GM12878 (cell line): ENCODE results near the gene LTBP4. TPM values are rescaled to one million over a fixed set of nuclear protein-coding genes. Genes with fewer than 3 reads are reported as not detected.

ENCODE experiments used
- ATAC-seq: fragments of 200-7000 bp; cut with Tn5 transposase; 3 replicates; pipeline ENCODE4 v1.9.1; 2020; ENCODE audit warnings: mild to moderate bottlenecking, moderate library complexity
- BruUV-seq: library from RNA; stranded (reverse); fragments of 400-500 nt; replicated peaks from 2 replicates; lab custom pipeline; 2021; lab: Mats Ljungman, UMichigan
- CTCF ChIA-PET: fragments of 300-600 bp; sonication (Branson Sonifier 250); formaldehyde crosslinking; extraction: SDS; loops from one replicate; lab custom pipeline; 2021; ENCODE audit warnings: inconsistent platforms; lab: Yijun Ruan, JAX
- POLR2A ChIA-PET: fragments of 350-600 bp; formaldehyde crosslinking; extraction: SDS; loops from one replicate; lab custom pipeline; 2021; ENCODE audit warnings: inconsistent platforms; lab: Charles Lee
- RAD21 ChIA-PET: fragments of 300-600 bp; sonication (Branson Sonifier 250); formaldehyde crosslinking; loops from one replicate; lab custom pipeline; 2023; ENCODE audit warnings: antibody characterized with exemption; ENCODE audit not compliant: unreplicated experiment; lab: Charles Lee
- SMC1A ChIA-PET: fragments of 300-600 bp; sonication (Branson Sonifier 250); formaldehyde crosslinking; loops from one replicate; lab custom pipeline; 2023; ENCODE audit not compliant: unreplicated experiment, uncharacterized antibody; lab: Charles Lee
- DNase-seq: peaks from one replicate; pipeline ENCODE4 v3.0.0-alpha.2; 2011; ENCODE audit warnings: low read depth, low spot score
- FAIRE-seq: peaks from 3 replicates; lab custom pipeline; 2011; peaks lifted over from hg19 to GRCh38; lab: Jason Lieb, UNC
- H2AFZ ChIP-seq: 2 replicates; pipeline ENCODE4 v1.6.0; 2011; ENCODE audit warnings: low read depth, low read length, control low read depth; ENCODE audit not compliant: control insufficient read depth
- H3K27ac ChIP-seq: 2 replicates; pipeline ENCODE4 v1.5.1; 2011; ENCODE audit warnings: control low read depth; ENCODE audit not compliant: control insufficient read depth, insufficient read depth
- H3K27me3 ChIP-seq, 2 experiments: replicated peaks in 1 of 2; 2 replicates each; pipeline versions ENCODE4 v1.6.0 to v1.6.1; 2011; ENCODE audit warnings: low read length in 1 of 2; ENCODE audit not compliant: control insufficient read depth in 2 of 2, insufficient read depth in 2 of 2
- H3K36me3 ChIP-seq, 2 experiments: 2 replicates each; pipeline ENCODE4 v1.5.1; 2011; ENCODE audit warnings: low read length in 1 of 2; ENCODE audit not compliant: control insufficient read depth in 2 of 2, insufficient read depth in 2 of 2
- H3K4me1 ChIP-seq: 2 replicates; pipeline ENCODE4 v1.6.1; 2011; ENCODE audit warnings: mild to moderate bottlenecking, low read length, moderate library complexity, mixed read lengths; ENCODE audit not compliant: control insufficient read depth, insufficient read depth
- H3K4me2 ChIP-seq: 2 replicates; pipeline ENCODE4 v1.6.0; 2011; ENCODE audit warnings: control low read depth; ENCODE audit not compliant: control insufficient read depth, insufficient read depth
- H3K4me3 ChIP-seq: fragments of 200-600 bp; sonication (generic); 2 replicates; pipeline ENCODE4 v1.5.1; 2016
- H3K79me2 ChIP-seq: 2 replicates; pipeline ENCODE4 v1.6.0; 2011; ENCODE audit warnings: low read length; ENCODE audit not compliant: control insufficient read depth, insufficient read depth
- H3K9ac ChIP-seq: 2 replicates; pipeline ENCODE4 v1.8.0; 2011; ENCODE audit warnings: low read length, control low read depth, mixed read lengths; ENCODE audit not compliant: control insufficient read depth, insufficient read depth
- H3K9me3 ChIP-seq: replicated peaks from 3 replicates; pipeline ENCODE4 v1.5.1; 2011; ENCODE audit warnings: mild to moderate bottlenecking, low read length; ENCODE audit not compliant: control insufficient read depth, insufficient read depth
- H4K20me1 ChIP-seq: 2 replicates; pipeline ENCODE4 v1.6.0; 2011; ENCODE audit not compliant: control insufficient read depth, insufficient read depth
- CBX3 ChIP-seq: fragments of 200-600 bp; sonication (generic); IDR thresholded peaks from 2 replicates; pipeline ENCODE4 v1.6.1; 2016; ENCODE audit warnings: low read depth, borderline replicate concordance
- CHD4 ChIP-seq: fragments of 200-600 bp; sonication (generic); IDR thresholded peaks from 2 replicates; pipeline ENCODE4 v1.6.1; 2016; ENCODE audit warnings: mild to moderate bottlenecking
- E2F4 ChIP-seq: IDR thresholded peaks from 2 replicates; pipeline ENCODE4 v1.6.1; 2012; ENCODE audit warnings: low read depth, low read length, improper control_type of control experiment
- KAT2A ChIP-seq: conservative IDR thresholded peaks from 2 replicates; pipeline ENCODE4 v1.6.1; 2011; ENCODE audit warnings: low read depth, low read length; ENCODE audit not compliant: control insufficient read depth
- MTA3 ChIP-seq: IDR thresholded peaks from 2 replicates; pipeline ENCODE4 v1.6.1; 2012; ENCODE audit warnings: low read length, inconsistent platforms, borderline replicate concordance
- POLR2AphosphoS5 ChIP-seq: IDR thresholded peaks from 2 replicates; pipeline ENCODE4 v1.6.1; 2011; ENCODE audit warnings: mild to moderate bottlenecking, low read length, inconsistent platforms
- SMARCA5 ChIP-seq: fragments of 450-650 bp; IDR thresholded peaks from 2 replicates; pipeline ENCODE4 v1.6.1; 2017; ENCODE audit warnings: mild to moderate bottlenecking
- ZBTB4 ChIP-seq: fragments of 450-650 bp; formaldehyde crosslinking; IDR thresholded peaks from 2 replicates; pipeline ENCODE4 v1.4.0; 2022; ENCODE audit warnings: mild to moderate bottlenecking, moderate library complexity
- ZNF592 ChIP-seq: fragments of 450-650 bp; IDR thresholded peaks from 2 replicates; pipeline ENCODE4 v1.6.1; 2017; ENCODE audit warnings: mild to moderate bottlenecking, moderate library complexity
- WGBS: methylation state at CpG from one replicate; pipeline ENCODE4 v1.1.6; 2016; ENCODE audit warnings: low lambda C conversion rate; ENCODE audit not compliant: insufficient replicate concordance, insufficient coverage; ENCODE audit errors: missing lambda C conversion rate; 5-methylcytosine and 5-hydroxymethylcytosine counted together
- in situ Hi-C: fragments of 300-500 bp; cut with MboI; formaldehyde crosslinking; loops from 9 replicates; pipeline ENCODE4 v1.14.3; 2018; ENCODE audit warnings: mixed read lengths
- intact Hi-C: fragments of 100-400 bp; cut with micrococcal nuclease; formaldehyde crosslinking; loops from one replicate; pipeline ENCODE4 v1.14.2; 2022; ENCODE audit not compliant: unreplicated experiment
- polyA plus RNA-seq, 11 experiments: library from polyadenylated mRNA; depleted of rRNA in 4 of 11; unstranded in 6 of 11; stranded (reverse) in 5 of 11; fragments of >200 nt; fragmentation: Nextera tagmentation in 4 of 11; fragmentation: Illumina TruSeq in 1 of 11; extraction: Ambion mirVana in 4 of 11; extraction: Trizol in 1 of 11; gene quantifications; 1 replicate in 1 of 11; 2 replicates in 10 of 11; pipeline versions ENCODE4 v1.2.1 to v1.2.3, GENCODE V29; 2011 to 2016; ENCODE audit warnings: inconsistent platforms in 2 of 11, missing spikeins in 2 of 11, low read depth in 1 of 11
- total RNA-seq, 4 experiments: library from RNA; depleted of rRNA in 3 of 4; stranded (reverse); fragments of >200 nt in 3 of 4; fragmentation: Illumina TruSeq in 1 of 4; extraction: Trizol in 1 of 4; gene quantifications; 2 replicates each; pipeline versions ENCODE4 v1.2.1 to v1.2.3, GENCODE V29; 2013 to 2021

Gene LTBP4
- total and polyA plus RNA-seq, 10 of the 15 experiments (the other 5 are each of a cell fraction or from before 2014, with no cell fraction given): 0.09 to 34.6 (median 8.5) TPM; not detected in 1

GRCh38 chr19:40629346-40629745, 28.2 kb downstream of the LTBP4 start:
- 0 out of 2 replicates have a peak, but pooled peaks cover 3% of the 10 kb centered on the region for H3K4me1 ChIP-seq
- H3K4me3 ChIP-seq: no peak overlapping the region
- H3K36me3 ChIP-seq: no peaks in the 10 kb centered on the region; a peak in 1 of 4 replicates
- H2AFZ ChIP-seq: no peak overlapping the region
- CTCF ChIA-PET: no interaction called here
- H3K9me3 ChIP-seq: no peaks in the 10 kb centered on the region
- ATAC-seq (no peak), FAIRE-seq (no peak), DNase-seq (no peak)
- BruUV-seq: no TSS peak
- POLR2A ChIA-PET: no interaction called here
- SMC1A ChIA-PET: no interaction called here
- intact Hi-C loops (no loop called here), in situ Hi-C loops (no loop called here)
- H3K9ac ChIP-seq: no peak overlapping the region
- H3K4me2 ChIP-seq: no peak overlapping the region
- no peaks in the 10 kb centered on the region for H4K20me1 ChIP-seq
- 95% methylated on average over 34 of the region's 42 CpGs for WGBS
- H3K79me2 ChIP-seq: no peaks in the 10 kb centered on the region
- no peak for TF ChIP-seq ZBTB4 (CRISPR knock-in tag)
- no peak for TF ChIP-seq MTA3
- no peak for TF ChIP-seq E2F4
- TF ChIP-seq CBX3: no peak
- TF ChIP-seq KAT2A: no peak
- TF ChIP-seq SMARCA5: no peak
- no peak for TF ChIP-seq ZNF592
- no peak for TF ChIP-seq POLR2AphosphoS5
- TF ChIP-seq CHD4: no peak
- no peak overlapping the region for H3K27ac ChIP-seq
- RAD21 ChIA-PET: no interaction called here
- H3K27me3 ChIP-seq: no peaks in the 10 kb centered on the region
